Measurements from ENCODE around the gene SSC5D.

SSC5D gene

GRCh38 chr19:55537741-55538111 is 49.5 kb downstream of the SSC5D start:
- TF ChIP-seq, protein P1, sequence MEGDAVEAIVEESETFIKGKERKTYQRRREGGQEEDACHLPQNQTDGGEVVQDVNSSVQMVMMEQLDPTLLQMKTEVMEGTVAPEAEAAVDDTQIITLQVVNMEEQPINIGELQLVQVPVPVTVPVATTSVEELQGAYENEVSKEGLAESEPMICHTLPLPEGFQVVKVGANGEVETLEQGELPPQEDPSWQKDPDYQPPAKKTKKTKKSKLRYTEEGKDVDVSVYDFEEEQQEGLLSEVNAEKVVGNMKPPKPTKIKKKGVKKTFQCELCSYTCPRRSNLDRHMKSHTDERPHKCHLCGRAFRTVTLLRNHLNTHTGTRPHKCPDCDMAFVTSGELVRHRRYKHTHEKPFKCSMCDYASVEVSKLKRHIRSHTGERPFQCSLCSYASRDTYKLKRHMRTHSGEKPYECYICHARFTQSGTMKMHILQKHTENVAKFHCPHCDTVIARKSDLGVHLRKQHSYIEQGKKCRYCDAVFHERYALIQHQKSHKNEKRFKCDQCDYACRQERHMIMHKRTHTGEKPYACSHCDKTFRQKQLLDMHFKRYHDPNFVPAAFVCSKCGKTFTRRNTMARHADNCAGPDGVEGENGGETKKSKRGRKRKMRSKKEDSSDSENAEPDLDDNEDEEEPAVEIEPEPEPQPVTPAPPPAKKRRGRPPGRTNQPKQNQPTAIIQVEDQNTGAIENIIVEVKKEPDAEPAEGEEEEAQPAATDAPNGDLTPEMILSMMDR (IDR thresholded peaks at IDR 0.05), result no peak
- DNase-seq (ENCODE audit: low spot score), result no peak
- Histone ChIP-seq H3K27ac (no peak overlapping the region), H3K4me3 (no peak overlapping the region)

- Histone ChIP-seq H3K4me3 (no peak overlapping the region), H3K27ac (no peak overlapping the region)
- no peak for DNase-seq (ENCODE audit: low spot score)
- TF ChIP-seq, protein P1 (IDR thresholded peaks at IDR 0.05), result no peak
These were observed 49.9 kb downstream of the SSC5D start for GRCh38 chr19:55538132-55538531.

DNA sequence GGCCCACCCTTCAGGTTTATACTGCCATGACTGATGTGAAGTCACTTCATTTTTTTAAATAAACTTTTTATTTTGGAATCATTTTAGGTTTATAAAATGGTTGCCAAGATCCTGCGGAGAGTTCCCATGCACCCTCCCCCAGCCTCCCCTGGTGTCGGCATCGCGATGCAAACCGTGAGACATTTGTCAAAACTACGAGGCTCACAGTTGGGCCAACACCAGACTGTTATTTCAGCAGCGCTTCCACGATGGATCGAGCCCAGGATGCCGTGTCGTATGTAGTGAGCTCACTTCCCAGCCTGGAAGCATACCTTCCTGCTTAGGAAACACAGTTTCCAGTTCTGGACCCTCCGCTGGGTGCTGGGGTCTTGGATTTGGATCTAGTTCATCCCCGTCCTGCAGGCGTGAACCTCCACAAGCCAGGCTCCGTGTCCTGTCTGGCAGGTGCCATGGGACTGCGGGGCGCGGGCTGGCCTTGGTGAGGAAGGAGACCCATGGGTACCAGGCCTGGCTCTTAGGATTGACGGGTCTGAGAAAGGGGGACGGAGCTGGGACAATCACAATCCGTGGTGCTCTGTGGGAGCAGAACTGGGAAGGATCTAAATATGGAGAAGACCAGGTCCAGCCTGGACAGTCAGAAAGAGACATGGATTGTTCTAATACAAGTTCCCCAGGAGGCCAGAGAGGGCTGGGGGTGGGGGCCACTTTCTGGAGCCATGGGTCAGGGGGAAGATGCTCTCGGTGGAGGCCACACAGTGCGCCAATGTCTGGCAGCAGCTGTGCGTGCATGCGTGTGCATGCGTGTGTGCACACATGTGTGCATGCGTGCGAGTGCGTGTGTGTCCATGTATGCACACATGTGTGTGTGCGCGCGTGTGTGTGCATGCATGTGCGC is 51.1 kb downstream of the SSC5D start:
- TF ChIP-seq, protein P1 (IDR thresholded peaks at IDR 0.05), result no peak
- DNase-seq (ENCODE audit: low spot score), result no peak
- H3K27ac ChIP-seq, result no peak overlapping the region
- H3K4me3 ChIP-seq, result no peak overlapping the region

DNA sequence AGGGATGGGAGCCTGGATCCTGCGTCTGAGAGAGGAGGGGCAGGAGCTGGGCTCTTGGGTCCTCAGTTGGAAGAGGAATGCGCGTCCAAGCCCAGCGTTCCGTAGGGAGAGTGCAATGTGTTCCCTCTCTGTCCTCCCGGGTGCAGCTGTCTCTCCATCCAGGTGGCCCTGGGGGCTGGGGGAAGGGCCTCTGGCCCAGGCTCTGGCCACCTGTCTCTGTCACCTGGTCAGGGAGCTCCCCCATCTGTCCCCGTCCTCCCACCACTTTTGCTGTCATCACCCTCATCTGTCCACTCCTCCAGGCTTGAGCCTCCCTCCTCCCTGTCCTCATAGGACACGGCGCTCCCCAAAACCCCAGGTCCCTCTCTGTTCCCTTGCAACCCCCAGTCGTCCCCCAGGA is 52.4 kb downstream of the SSC5D start:
- H3K27ac ChIP-seq, result no peak overlapping the region
- TF ChIP-seq, protein P1 (IDR thresholded peaks at IDR 0.05), result no peak
- no peak overlapping the region for H3K4me3 ChIP-seq
- DNase-seq (ENCODE audit: low spot score), result no peak

DNA sequence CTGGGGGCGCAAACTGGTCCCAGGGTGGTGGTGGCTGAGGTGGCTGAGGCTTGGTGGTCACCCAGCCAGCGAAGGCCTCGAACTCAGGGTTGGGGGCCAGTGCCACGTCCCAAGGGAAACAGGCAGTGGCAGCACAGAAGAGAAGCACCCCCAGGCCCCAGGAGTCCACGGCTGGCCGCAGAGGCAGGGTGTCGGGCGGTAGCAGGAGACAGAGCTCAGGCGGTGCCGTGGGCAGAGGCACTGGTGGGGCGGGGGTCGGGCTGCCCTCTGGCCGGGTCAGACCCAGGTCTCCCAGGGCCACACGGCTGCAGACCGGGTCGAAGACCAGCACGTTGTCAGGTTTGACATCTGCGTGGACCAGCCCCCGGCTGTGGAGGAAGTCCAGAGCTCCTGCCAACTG is 52.9 kb downstream of the SSC5D start:
- DNase-seq (ENCODE audit: low spot score), result no peak
- TF ChIP-seq, protein P1 (IDR thresholded peaks at IDR 0.05), result no peak
- no peak overlapping the region for H3K27ac ChIP-seq

DNA sequence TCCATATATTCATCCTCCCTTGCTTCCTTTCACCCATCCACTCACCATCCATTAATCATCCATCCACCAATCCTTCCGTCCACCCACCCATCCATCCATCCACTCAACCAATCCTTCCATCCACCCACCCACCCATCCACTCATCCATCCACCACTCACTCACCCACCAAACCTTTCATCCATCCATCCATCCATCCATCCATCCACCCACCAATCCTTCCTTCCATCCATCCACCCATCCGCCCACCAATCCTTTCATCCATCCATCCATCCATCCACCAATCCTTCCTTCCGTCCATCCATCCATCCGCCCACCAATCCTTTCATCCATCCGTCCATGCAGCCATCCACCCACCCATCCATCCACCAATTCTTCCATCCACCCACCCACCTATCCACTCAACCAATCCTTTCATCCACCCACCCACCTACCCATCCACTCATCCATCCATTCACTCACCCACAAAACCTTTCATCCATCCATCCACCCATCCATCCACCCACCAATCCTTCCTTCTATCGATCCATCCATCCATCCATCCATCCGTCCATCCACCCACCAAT is 54.1 kb downstream of the SSC5D start:
- H3K27ac ChIP-seq, result no peak overlapping the region
- DNase-seq (ENCODE audit: low spot score), result no peak
- TF ChIP-seq, protein P1 (IDR thresholded peaks at IDR 0.05), result no peak
- H3K4me3 ChIP-seq, result no peak overlapping the region

More for the DNA sequence above, 52.9 kb downstream of the SSC5D start:
- no peak overlapping the region for H3K4me3 ChIP-seq

DNA sequence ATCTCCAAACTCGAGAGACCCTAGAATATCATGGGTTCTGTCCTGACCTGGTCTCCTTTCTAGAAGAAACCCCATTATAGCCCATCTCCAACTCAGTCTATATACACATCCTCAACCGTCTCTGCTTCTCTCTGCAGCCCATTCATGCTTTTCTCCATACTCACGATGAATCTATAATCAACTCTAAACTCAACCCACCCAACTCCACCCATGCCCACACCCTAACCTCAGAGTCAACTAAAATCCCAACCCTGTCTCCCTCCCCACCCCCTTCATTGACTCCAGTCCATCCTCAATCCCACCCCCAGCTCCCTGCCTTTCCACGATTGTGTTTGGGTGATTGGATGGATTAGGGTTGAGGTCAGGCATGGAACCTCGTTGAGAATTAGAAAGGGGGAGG is 55.3 kb downstream of the SSC5D start:
- no peak for DNase-seq (ENCODE audit: low spot score)
- Histone ChIP-seq H3K4me3 (no peak overlapping the region), H3K27ac (no peak overlapping the region)
- TF ChIP-seq, protein P1 (IDR thresholded peaks at IDR 0.05), result no peak

Data from coronary artery (tissue), 2 donors.